Panc1 (cell line): ENCODE measurements around the gene RPN2. TPM values are rescaled to one million over a fixed set of nuclear protein-coding genes. Genes with fewer than 3 reads are reported as not detected.

ENCODE experiments used
- ATAC-seq: fragments of 200-7000 bp; cut with Tn5 transposase; 2 replicates; pipeline ENCODE4 v1.9.1; 2020; ENCODE audit warnings: mild to moderate bottlenecking, moderate library complexity
- BruUV-seq: library from RNA; stranded (reverse); fragments of 400-500 nt; replicated peaks from 2 replicates; lab custom pipeline; 2021; lab: Mats Ljungman, UMichigan
- CTCF ChIA-PET: fragments of 300-600 bp; sonication (Branson Sonifier 250); formaldehyde crosslinking; loops from one replicate; lab custom pipeline; 2022; ENCODE audit warnings: antibody characterized with exemption; lab: Charles Lee
- POLR2A ChIA-PET: fragments of 300-600 bp; sonication (Branson Sonifier 250); formaldehyde crosslinking; loops from one replicate; lab custom pipeline; 2022; ENCODE audit warnings: antibody characterized with exemption; lab: Charles Lee
- DNase-seq: peaks from one replicate; pipeline ENCODE4 v3.0.0-alpha.2; 2010; ENCODE audit warnings: low read depth, low spot score
- H3K27ac ChIP-seq: 2 replicates; pipeline ENCODE4 v1.5.1; 2011; ENCODE audit warnings: mild to moderate bottlenecking, low read length, inconsistent platforms
- H3K27me3 ChIP-seq: fragments of 200-500 bp; sonication (Bioruptor generic); 2 replicates; pipeline ENCODE4 v1.6.0; 2014; ENCODE audit warnings: low read length, inconsistent platforms; ENCODE audit not compliant: control insufficient read depth, insufficient read depth
- H3K36me3 ChIP-seq: fragments of 200-500 bp; sonication (Bioruptor generic); 2 replicates; pipeline ENCODE4 v1.5.1; 2014; ENCODE audit warnings: inconsistent platforms, mild to moderate bottlenecking, low read length, moderate library complexity; ENCODE audit not compliant: control insufficient read depth, insufficient read depth
- H3K4me1 ChIP-seq: 2 replicates; pipeline ENCODE4 v1.5.1; 2011; ENCODE audit warnings: inconsistent platforms, mild to moderate bottlenecking, low read length, moderate library complexity; ENCODE audit not compliant: control insufficient read depth, insufficient read depth
- H3K4me3 ChIP-seq, 2 experiments: 2 replicates each; pipeline ENCODE4 v1.5.1; 2011 to 2012; ENCODE audit warnings: low read depth in 2 of 2, low read length in 2 of 2, mild to moderate bottlenecking in 2 of 2, inconsistent platforms in 1 of 2, moderate library complexity in 1 of 2
- H3K9me3 ChIP-seq: fragments of 200-500 bp; sonication (Bioruptor generic); 2 replicates; pipeline ENCODE4 v1.5.1; 2014; ENCODE audit warnings: low read depth, mild to moderate bottlenecking, inconsistent platforms, low read length, moderate library complexity; ENCODE audit not compliant: control insufficient read depth, insufficient read depth
- CTCF ChIP-seq: fragments of 450-650 bp; IDR thresholded peaks from 2 replicates; pipeline ENCODE4 v1.5.1; 2017; ENCODE audit warnings: mild to moderate bottlenecking
- POLR2AphosphoS5 ChIP-seq: IDR thresholded peaks from 2 replicates; pipeline ENCODE4 v1.6.1; 2012; ENCODE audit warnings: mild to moderate bottlenecking, low read depth, low read length, moderate library complexity
- REST ChIP-seq, 2 experiments: IDR thresholded peaks; 2 replicates each; pipeline ENCODE4 v1.6.1; 2011 to 2012; ENCODE audit warnings: low read depth in 2 of 2, control low read depth in 1 of 2, low read length in 1 of 2, mild to moderate bottlenecking in 1 of 2, moderate library complexity in 1 of 2; ENCODE audit not compliant: insufficient read depth in 1 of 2
- SIN3A ChIP-seq: IDR thresholded peaks from 2 replicates; pipeline ENCODE4 v1.6.1; 2012; ENCODE audit warnings: low read depth, mild to moderate bottlenecking, low read length, moderate library complexity, borderline replicate concordance; ENCODE audit not compliant: insufficient read depth
- TCF7L2 ChIP-seq: IDR thresholded peaks from 2 replicates; pipeline ENCODE4 v1.6.1; 2011; ENCODE audit warnings: mild to moderate bottlenecking, low read depth, low read length, inconsistent platforms
- in situ Hi-C: cut with HindIII; loops from 2 replicates; pipeline ENCODE4 v1.10.0; 2016; ENCODE audit warnings: low sequenced_read_pairs, low pct_unique_long_range_greater_than_20kb
- intact Hi-C: fragments of 100-400 bp; cut with micrococcal nuclease; formaldehyde crosslinking; loops from one replicate; pipeline ENCODE4 v1.10.0; 2022; ENCODE audit not compliant: unreplicated experiment
- total RNA-seq: library from RNA; stranded (reverse); gene quantifications from one replicate; pipeline ENCODE4 v1.2.1, GENCODE V29; 2021; ENCODE audit not compliant: unreplicated experiment

Gene RPN2
- total RNA-seq, 1 experiment from 2014 or later: 250 TPM

GRCh38 chr20:37185686-37186085 is 6.6 kb downstream of the RPN2 start:
- POLR2A ChIA-PET: no interaction called here
- in situ Hi-C loops: no loop called here

GRCh38 chr20:37188787-37189186 is 9.7 kb downstream of the RPN2 start:
- ATAC-seq: no peak
- CTCF ChIA-PET: no interaction called here
- no peak for TF ChIP-seq REST (IDR thresholded peaks at IDR 0.05; ENCODE audit: insufficient read depth in 1 of 2, low read depth in 2 of 2, low read length in 1 of 2)
- TF ChIP-seq TCF7L2: no peak
- TF ChIP-seq CTCF: no peak
- TF ChIP-seq SIN3A: no peak
- TF ChIP-seq POLR2AphosphoS5: no peak
- no peak overlapping the region for H3K4me3 ChIP-seq
- H3K9me3 ChIP-seq: no peaks in the 10 kb centered on the region
- H3K27me3 ChIP-seq: no peaks in the 10 kb centered on the region
- BruUV-seq: no TSS peak
- H3K36me3 ChIP-seq: peaks cover 18% of the 10 kb centered on the region
- in situ Hi-C loops: no loop called here
- intact Hi-C loops: no loop called here
- no peaks in the 10 kb centered on the region; the same call in 1 of the 2 replicates for H3K4me1 ChIP-seq
- no peak overlapping the region for H3K27ac ChIP-seq
- POLR2A ChIA-PET: interaction anchor here (0.7 kb wide), 1 partner anchor 232 kb away, joined by 3 read pairs; no protein-coding TSS in a partner anchor
- no peak for DNase-seq

More at GRCh38 chr20:37185686-37186085, 6.6 kb downstream of the RPN2 start:
- DNase-seq: no peak
- peaks cover 22% of the 10 kb centered on the region for H3K36me3 ChIP-seq
- H3K9me3 ChIP-seq: no peaks in the 10 kb centered on the region
- ATAC-seq: no peak
- H3K4me3 ChIP-seq: no peak overlapping the region
- CTCF ChIA-PET: no interaction called here
- TF ChIP-seq CTCF (no peak), POLR2AphosphoS5 (no peak), TCF7L2 (no peak), REST (IDR thresholded peaks at IDR 0.05; ENCODE audit: insufficient read depth in 1 of 2, low read depth in 2 of 2, low read length in 1 of 2) (no peak), SIN3A (no peak)
- BruUV-seq: no TSS peak
- intact Hi-C loops: no loop called here
- H3K27ac ChIP-seq: no peak overlapping the region
- H3K4me1 ChIP-seq: peaks cover under 1% of the 10 kb centered on the region; the same call in 1 of the 2 replicates
- no peaks in the 10 kb centered on the region for H3K27me3 ChIP-seq
